Activated T-cell treated with anti-CD3 and anti-CD28 coated beads for 48 hours (primary cell): ENCODE results near the gene DLL1.

Source experiments
- DNase-seq: peaks from one replicate; pipeline ENCODE4 v3.0.0-alpha.2; 2020; ENCODE audit warnings: low read depth

Gene DLL1

GRCh38 chr6:170294813-170295509 lies 4.1 kb upstream of the DLL1 start:
- no peak for DNase-seq

- no peak for DNase-seq
These were observed 3.4 kb upstream of the DLL1 start for GRCh38 chr6:170294298-170294730.

GRCh38 chr6:170293341-170294231 lies 2.7 kb upstream of the DLL1 start:
- no peak for DNase-seq

GRCh38 chr6:170292407-170293158 lies 1.7 kb upstream of the DLL1 start:
- no peak for DNase-seq

GRCh38 chr6:170292111-170292406 lies 1.2 kb upstream of the DLL1 start:
- no peak for DNase-seq

- no peak for DNase-seq
These were observed 613 bp upstream of the DLL1 start for GRCh38 chr6:170291271-170292110.

- DNase-seq: no peak
These were observed 955 bp downstream of the DLL1 start for GRCh38 chr6:170289951-170290295.

- DNase-seq: no peak
These were observed 1.5 kb downstream of the DLL1 start for GRCh38 chr6:170289180-170289931.

- DNase-seq: no peak
These were observed 2.1 kb downstream of the DLL1 start for GRCh38 chr6:170288852-170289179.

GRCh38 chr6:170288091-170288631 lies 2.7 kb downstream of the DLL1 start:
- DNase-seq: no peak

GRCh38 chr6:170287371-170287876 lies 3.5 kb downstream of the DLL1 start:
- no peak for DNase-seq

GRCh38 chr6:170286934-170287265 lies 4.0 kb downstream of the DLL1 start:
- no peak for DNase-seq

GRCh38 chr6:170286246-170286933 lies 4.5 kb downstream of the DLL1 start:
- no peak for DNase-seq

- DNase-seq: no peak
These were observed 5.4 kb downstream of the DLL1 start for GRCh38 chr6:170285482-170285881.

- no peak for DNase-seq
These were observed 5.9 kb downstream of the DLL1 start for GRCh38 chr6:170284866-170285469.

GRCh38 chr6:170284126-170284773 lies 6.6 kb downstream of the DLL1 start:
- no peak for DNase-seq

GRCh38 chr6:170283212-170284081 lies 7.4 kb downstream of the DLL1 start:
- no peak for DNase-seq

GRCh38 chr6:170282512-170283158 lies 8.2 kb downstream of the DLL1 start:
- DNase-seq: no peak
